Body of pancreas (tissue), 4 donors: ENCODE data around the gene DMD. TPM values are rescaled to one million over a fixed set of nuclear protein-coding genes. Genes with fewer than 3 reads are reported as not detected.

Source experiments
- ATAC-seq: fragments of 150-250 bp; one replicate; pipeline ENCODE4 v1.9.1; 2016
- DNase-seq, 4 donors: peaks; one replicate each; pipeline ENCODE4 v3.0.0-alpha.2; 2019
- H3K27ac ChIP-seq, 4 donors: fragments of 200-600 bp; sonication (generic); 1 replicate in 3 of 4; 2 replicates in 1 of 4; pipeline versions ENCODE4 v1.5.1 to v1.6.1; 2016 to 2019; ENCODE audit warnings: mild to moderate bottlenecking in 1 of 4, mixed read lengths in 1 of 4, moderate library complexity in 1 of 4
- H3K27me3 ChIP-seq, 2 donors: fragments of 200-600 bp; sonication (generic); one replicate each; pipeline ENCODE4 v1.6.0; 2016; ENCODE audit warnings: mild to moderate bottlenecking in 1 of 2
- H3K36me3 ChIP-seq, 2 donors: fragments of 200-600 bp; sonication (generic); replicated peaks in 1 of 2; 2 replicates each; pipeline ENCODE4 v1.5.1; 2016; ENCODE audit warnings: low read depth in 2 of 2; ENCODE audit not compliant: insufficient read depth in 1 of 2
- H3K4me1 ChIP-seq: fragments of 200-600 bp; sonication (generic); one replicate; pipeline ENCODE4 v1.6.0; 2016
- H3K4me3 ChIP-seq, 2 donors: fragments of 200-600 bp; sonication (generic); 1 replicate in 1 of 2; 2 replicates in 1 of 2; pipeline ENCODE4 v1.5.1; 2016 to 2019
- H3K9me3 ChIP-seq, 3 donors: fragments of 200-600 bp; sonication (generic); 1 replicate in 2 of 3; 2 replicates in 1 of 3; pipeline ENCODE4 v1.5.1; 2016
- CTCF ChIP-seq, 7 experiments: fragments of 450-650 bp in 4 of 7; fragments of 200-600 bp in 3 of 7; sonication (generic) in 3 of 7; IDR thresholded peaks; one replicate each; pipeline ENCODE4 v1.5.1; 2016 to 2019; ENCODE audit warnings: antibody characterized with exemption in 7 of 7
- POLR2A ChIP-seq, 3 donors: fragments of 450-650 bp; IDR thresholded peaks; one replicate each; pipeline ENCODE4 v1.6.1; 2016; ENCODE audit warnings: antibody characterized with exemption in 3 of 3, mild to moderate bottlenecking in 2 of 3
- WGBS, 2 donors: methylation state at CpG; one replicate each; pipeline ENCODE4 v1.1.5; 2017; 5-methylcytosine and 5-hydroxymethylcytosine counted together
- intact Hi-C: fragments of 100-400 bp; cut with DNase I; formaldehyde crosslinking; loops from one replicate; pipeline ENCODE4 v1.15.1; 2023
- total RNA-seq, 2 donors: library from RNA; depleted of rRNA; stranded (reverse); fragments of >200 nt; gene quantifications; one replicate each; pipeline ENCODE4 v1.1.0, GENCODE V29; 2016

DMD gene
- total RNA-seq, 2 donors from 2014 or later, result 28.5 to 38.6 TPM

GRCh38 chrX:31266203-31267076 is 1944.9 kb downstream of the DMD start:
- Histone ChIP-seq H3K27ac (peak overlapping the region; percentile 74 to 91 (median 86)), H3K4me3 (peak overlapping the region; percentile 43 to 56), H3K36me3 (no peaks in the 10 kb centered on the region), H3K27me3 (no peaks in the 10 kb centered on the region), H3K4me1 (peaks cover 14% of the 10 kb centered on the region), H3K9me3 (no peaks in the 10 kb centered on the region)
- WGBS, 2 donors, result 0 to 2% methylated on average over 5 to 44 of the region's 74 CpGs
- TF ChIP-seq POLR2A (IDR thresholded peaks at IDR 0.05), result peak; percentile 59 to 80 (median 72)
- TF ChIP-seq CTCF (IDR thresholded peaks at IDR 0.05), result no peak
- intact Hi-C loops, result no loop called here
- peak; percentile 93 for ATAC-seq
- DNase-seq, result peak; percentile 68 to 81 (median 73)

GRCh38 chrX:31265383-31265782 is 1946.0 kb downstream of the DMD start:
- Histone ChIP-seq H3K27me3 (no peaks in the 10 kb centered on the region), H3K9me3 (no peaks in the 10 kb centered on the region), H3K27ac (peak overlapping the region; percentile 11 to 91 (median 72)), H3K36me3 (no peaks in the 10 kb centered on the region), H3K4me1 (peaks cover 14% of the 10 kb centered on the region), H3K4me3 (no peak overlapping the region)
- DNase-seq (peak in 1 of 4 donors; percentile 5), ATAC-seq (no peak)
- TF ChIP-seq CTCF (IDR thresholded peaks at IDR 0.05), result no peak
- TF ChIP-seq POLR2A (IDR thresholded peaks at IDR 0.05), result no peak
- 2 to 16% methylated on average over 7 of the region's 7 CpGs for WGBS, 2 donors
- intact Hi-C loops, result no loop called here

GRCh38 chrX:31260351-31260750 is 1951.0 kb downstream of the DMD start:
- no peak for ATAC-seq
- Histone ChIP-seq H3K9me3 (no peaks in the 10 kb centered on the region), H3K4me3 (no peak overlapping the region), H3K27ac (peak overlapping the region in 1 of 4 donors; percentile 91), H3K27me3 (no peaks in the 10 kb centered on the region), H3K36me3 (no peaks in the 10 kb centered on the region), H3K4me1 (no peaks in the 10 kb centered on the region)
- intact Hi-C loops, result no loop called here
- TF ChIP-seq CTCF (IDR thresholded peaks at IDR 0.05), result no peak
- 19 to 61% methylated on average over 5 of the region's 5 CpGs for WGBS, 2 donors
- DNase-seq, result no peak

GRCh38 chrX:31258166-31258565 is 1953.2 kb downstream of the DMD start:
- no peak for ATAC-seq
- 42 to 51% methylated on average over 4 of the region's 4 CpGs for WGBS, 2 donors
- TF ChIP-seq CTCF (IDR thresholded peaks at IDR 0.05), result no peak
- TF ChIP-seq POLR2A (IDR thresholded peaks at IDR 0.05), result no peak

More at GRCh38 chrX:31258166-31258565, 1953.2 kb downstream of the DMD start:
- no peaks in the 10 kb centered on the region for H3K4me1 ChIP-seq
- no peaks in the 10 kb centered on the region for H3K27me3 ChIP-seq
- no peak overlapping the region for H3K27ac ChIP-seq
- H3K9me3 ChIP-seq, result no peaks in the 10 kb centered on the region
- no peaks in the 10 kb centered on the region for H3K36me3 ChIP-seq
- no peak for DNase-seq
- intact Hi-C loops, result no loop called here
- H3K4me3 ChIP-seq, result no peak overlapping the region
